CD1c-positive myeloid dendritic cell (primary cell): Measurements from ENCODE around the gene UCK2.

Experiments
- DNase-seq: peaks from one replicate; pipeline ENCODE4 v3.0.0-alpha.2; 2016; ENCODE audit errors: extremely low spot score

Gene UCK2

DNA sequence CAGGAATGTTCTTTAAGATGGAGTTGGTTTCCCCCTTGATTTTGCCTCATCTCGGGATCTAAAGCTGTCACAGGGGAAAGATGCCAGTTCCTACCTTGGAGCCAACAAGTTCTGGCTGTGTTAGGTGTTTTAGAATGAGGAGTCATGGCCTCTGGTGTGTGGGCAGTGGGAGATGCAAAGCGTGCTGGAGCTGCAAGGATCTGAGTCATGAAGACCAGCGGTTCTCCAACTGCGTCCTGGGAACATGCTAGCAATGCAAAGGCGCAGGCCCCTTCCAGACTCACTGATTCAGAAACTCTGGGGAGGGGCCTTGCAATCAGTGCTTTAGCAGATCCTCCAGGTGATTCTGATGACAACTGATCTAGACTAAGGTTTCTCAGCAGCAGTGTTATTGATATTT, 109.1 kb downstream of the UCK2 start:
- DNase-seq = no peak

DNA sequence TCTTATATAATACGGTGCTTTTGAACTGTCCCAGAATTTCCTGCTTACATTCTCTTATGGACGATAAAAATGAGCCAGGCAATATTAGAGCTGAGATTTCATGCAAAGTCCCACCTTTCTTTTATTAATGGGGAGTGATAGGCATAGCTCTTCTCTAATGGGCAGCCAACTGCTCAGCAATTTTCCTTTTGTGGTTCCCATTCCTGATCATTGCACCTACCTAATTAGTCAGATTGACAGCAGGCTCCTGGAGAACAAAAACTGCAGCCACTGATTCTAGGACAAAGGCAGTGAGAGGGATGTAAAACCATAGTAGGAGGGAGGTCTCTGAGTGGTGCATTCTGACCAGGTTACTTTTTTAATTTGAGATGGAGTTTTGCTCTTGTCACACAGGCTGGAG, 110.4 kb downstream of the UCK2 start:
- no peak for DNase-seq

DNA sequence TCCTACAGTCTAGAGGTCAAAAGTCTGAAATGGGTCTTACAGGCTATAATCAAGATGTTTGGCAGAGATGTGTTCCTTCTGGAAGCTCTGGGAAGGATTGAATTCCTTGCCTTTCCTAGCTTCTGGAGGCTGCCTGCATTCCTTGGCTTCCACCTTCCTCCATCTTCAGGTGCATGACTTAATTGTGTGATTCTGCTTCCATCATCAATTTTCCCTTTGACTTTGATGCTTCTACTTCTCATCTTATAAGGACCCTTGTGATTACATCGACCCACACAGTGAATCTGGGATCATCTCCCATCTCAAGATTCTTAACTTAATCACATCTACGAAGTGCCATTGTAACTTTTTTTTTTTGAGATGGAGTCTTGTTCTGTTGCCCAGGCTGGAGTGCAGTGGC, 111.4 kb downstream of the UCK2 start:
- no peak for DNase-seq

DNA sequence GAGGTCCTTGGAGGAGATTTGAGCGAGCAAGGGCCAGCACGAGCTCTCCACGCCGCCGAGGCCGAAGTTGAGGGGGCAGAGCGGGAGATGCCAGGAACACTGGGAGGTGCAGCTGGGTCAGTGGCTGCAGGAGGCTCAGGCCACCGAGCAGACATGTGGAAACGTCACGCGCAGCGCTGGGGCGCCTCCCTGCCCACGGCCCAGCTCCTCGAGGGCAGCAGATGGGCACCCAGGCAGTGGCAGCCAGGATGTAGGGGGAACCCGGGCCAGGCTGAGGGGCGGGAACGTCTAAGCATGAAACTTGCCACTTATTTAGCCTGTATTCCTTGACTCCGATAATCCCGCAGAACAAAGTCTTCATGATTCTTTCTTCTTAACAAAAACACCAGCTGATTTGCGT, 114.1 kb downstream of the UCK2 start:
- DNase-seq = no peak

DNA sequence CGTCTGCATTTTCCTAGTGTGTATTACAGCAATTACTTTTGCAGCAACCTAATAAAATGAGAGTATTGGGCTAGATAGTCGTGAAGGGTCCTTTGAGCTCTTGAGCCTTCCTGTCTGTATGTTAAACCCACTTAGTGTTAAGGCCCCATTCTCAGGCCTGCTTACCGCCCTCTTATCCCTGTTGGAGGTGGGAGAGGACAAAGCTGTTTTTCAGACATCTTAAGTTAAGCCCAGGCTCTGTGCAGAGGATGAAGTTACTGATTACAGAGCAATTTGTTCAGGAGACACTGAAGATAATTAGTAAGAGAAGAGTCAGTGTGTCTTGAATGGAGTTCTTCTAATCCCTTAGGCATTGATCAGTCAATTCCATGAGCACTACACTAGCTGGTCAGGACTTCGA, 114.6 kb downstream of the UCK2 start:
- DNase-seq = no peak

DNA sequence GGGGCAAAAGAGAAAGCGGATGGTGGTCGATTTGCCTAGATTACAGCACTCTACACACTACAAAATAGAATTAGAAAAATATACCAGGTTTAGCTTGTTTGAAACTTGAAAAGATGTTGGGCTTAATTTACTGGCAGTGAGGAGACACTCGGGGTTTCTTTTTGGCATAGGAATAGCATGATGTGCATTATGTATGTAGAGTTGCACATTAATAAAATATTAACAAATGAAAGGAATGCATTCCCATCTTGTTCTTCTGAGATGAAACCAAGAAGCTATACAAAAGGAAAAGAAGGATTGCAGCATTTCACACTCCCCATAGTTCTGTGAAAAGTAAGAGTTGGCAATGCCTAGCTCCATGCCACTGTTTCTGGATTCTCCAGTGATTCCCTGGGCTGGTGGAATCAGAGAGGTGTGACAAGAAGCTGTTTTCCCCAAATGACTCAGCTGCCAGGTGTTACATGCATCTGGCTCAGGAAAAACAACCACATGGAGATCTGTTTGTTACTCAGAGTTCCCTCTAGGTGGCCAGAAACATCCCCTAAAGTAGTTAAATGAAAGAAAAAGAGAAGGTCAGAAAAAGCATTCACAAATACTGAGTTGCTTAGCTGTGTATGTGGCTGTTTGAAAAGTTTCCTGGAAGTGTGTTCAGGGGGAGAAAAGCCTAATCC, 115.6 kb downstream of the UCK2 start:
- no peak for DNase-seq

DNA sequence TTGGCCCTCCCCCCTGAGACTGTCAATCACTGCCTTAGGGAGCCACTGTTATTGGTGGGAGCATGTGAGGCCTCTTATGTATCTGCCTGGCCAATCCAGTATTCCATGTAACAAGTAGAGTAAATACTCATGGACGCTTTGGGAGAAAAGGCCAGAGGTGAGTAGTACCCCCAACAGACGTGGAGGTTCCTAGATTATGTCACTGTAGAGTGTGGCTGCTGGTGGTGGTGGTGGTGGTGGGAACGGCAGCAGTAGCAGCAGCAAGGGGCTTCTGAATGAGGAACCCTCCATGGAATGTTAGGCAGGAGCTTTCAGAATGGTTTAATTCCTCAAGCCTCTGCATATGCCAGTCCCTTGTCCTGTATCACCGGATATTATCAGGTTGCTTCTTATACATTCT, 118.5 kb downstream of the UCK2 start:
- DNase-seq = no peak

DNA sequence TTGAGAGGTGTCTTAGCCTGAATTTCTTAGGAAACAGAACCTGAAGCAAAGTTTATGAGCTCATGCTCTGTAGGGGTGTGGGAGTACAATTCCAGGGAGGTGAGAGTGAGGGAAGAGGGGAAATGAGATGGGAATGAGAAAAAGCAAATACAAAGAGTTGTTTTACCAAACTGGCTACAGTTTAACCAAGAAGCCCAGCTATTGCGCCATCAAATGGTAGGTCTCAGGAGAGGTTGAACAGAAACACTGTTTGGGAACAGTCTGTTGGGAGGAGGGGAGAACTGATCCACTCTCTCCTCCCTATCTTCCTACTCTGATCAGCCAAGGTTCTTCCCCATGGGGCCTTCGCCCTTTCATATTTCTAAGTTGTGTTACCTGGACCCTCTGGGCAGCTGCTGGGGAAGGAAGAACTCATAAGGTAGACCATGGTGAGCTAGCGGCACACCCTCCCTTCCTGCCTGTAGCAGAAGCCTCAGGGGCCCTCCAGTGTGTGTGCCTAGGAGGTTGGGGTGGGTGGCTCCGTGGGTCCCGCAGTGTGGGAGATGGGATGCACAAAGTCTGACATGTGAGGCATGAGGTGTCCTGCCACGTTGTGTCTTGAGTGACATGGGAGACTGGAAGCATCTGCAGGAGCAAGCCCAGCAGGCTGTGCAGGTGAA, 120.5 kb downstream of the UCK2 start:
- DNase-seq = no peak

DNA sequence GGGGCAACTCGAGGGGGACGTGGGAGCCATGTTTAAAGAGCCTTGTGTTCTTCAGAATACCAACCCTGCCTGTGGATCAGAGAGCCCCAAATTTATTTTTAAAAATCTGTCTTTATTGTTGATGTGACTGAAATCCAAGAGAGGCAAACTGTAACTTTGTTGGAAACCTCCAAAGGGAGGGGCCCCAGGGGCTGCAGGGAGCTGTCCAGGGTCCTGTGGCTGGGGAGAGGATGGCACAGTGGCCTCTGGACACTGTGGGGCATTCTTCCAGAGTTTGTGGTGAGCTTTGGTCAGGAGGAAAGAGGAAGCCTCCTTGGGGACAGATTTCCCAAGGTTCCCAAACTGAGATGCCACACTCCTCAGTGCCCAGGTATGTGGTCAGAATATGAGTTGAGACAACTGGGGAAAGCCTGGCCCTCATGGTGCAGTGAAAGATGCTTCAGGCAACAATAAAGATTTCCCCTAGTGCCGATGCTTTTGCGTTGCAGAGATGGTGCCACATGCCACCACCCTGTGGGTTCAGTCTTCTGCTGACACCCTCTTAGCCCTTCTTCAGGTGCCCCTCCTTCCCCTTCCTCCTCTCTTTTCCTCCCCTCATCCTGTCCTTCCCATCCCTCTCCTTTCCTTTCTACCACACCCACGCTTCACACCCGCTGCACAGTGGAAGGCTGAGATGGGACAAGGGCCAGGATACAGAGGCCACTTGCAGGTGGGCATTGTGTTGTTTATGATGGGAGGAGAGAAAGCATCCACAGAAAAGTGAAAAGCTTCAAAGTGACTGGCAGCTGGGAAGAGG, 122.1 kb downstream of the UCK2 start:
- DNase-seq = no peak

DNA sequence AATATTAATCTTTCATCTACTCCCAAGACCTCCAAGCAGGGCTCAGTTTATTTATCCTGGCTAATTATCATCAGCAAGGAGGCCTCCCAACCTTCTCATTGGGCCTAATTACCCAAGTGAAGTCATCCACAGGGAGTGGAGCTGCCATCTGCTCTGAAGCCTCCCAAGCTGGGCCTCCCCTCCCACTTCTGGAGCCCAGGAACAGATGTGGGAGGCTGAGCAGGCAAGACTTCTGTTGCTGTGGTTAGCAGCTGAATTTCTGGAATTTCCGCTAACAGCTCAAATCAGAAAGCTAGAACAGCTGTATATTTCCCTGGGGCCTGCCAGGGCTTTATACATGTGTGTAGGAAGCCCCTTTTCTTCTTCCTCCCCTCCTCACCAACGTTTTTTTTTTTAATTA, 127.5 kb downstream of the UCK2 start:
- no peak for DNase-seq

DNA sequence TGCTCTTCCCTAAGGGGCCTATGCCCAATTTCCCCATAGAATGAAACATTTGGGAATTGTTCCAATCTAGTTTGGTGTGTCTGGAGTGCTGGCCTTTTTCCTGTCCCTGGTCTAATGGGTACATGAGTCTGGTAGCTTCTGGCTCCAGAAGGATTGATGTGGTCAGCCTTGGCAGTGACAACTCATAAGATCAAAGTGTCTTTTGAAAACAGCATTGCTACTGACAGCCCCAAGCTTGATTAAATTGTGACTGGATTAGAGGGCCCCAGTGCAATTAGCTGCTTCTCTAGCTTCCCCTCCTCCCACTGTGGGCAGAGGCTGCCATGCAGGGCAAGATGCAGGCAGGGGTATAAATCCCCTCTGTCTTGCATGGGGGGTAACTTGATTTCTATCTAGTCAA, 130.9 kb downstream of the UCK2 start:
- DNase-seq = no peak

DNA sequence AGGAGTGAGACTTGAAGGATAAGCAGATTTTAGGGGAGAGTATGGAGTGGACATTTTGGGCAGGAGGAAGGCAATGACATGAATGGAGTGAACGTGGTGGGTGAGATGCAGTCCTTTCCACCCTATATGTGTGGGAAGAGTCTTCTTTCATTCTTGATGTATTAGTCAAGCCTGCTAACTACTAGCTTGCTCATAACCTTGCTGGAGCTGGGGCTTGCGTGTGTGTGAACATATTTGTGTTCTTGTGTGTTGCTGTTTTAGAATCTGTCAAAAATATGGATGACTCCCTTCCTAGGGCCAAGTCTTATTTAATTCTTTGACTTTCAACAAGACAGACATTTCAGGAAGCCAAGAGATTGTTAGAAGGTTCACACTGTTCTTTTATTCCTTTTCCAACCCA, 132.7 kb downstream of the UCK2 start:
- DNase-seq = no peak

DNA sequence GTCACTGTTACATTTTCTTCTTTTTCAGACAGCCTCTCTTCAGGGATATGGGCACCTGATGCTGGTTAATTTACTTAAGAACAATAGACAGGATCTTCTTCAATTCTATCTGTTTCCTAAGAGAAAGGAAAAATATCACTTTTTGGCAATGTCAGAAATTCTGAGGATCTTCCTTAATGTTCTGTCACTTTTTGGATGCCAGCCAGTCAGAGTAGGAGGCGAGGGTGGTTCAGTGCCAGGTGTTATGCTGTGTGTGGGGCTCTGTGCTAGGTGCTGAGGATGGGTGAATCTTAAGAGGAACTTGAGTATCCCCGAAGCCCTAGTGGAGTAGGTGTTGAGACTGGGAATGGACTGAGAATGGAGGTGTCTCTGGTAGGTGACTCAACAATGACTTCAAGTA, 133.5 kb downstream of the UCK2 start:
- DNase-seq = no peak
